ENCODE results near the gene PIP5K1A. TPM values are rescaled to one million over a fixed set of nuclear protein-coding genes. Genes with fewer than 3 reads are reported as not detected.

The PIP5K1A gene
- total and polyA plus RNA-seq, 2 of the 8 experiments (the other 6 are each of a cell fraction or from before 2014, with no cell fraction given) = 87.5 to 105 TPM

- Histone ChIP-seq H3K23me2 (ENCODE audit: low read depth, low read length) (no peaks in the 10 kb centered on the region), H3K79me1 (ENCODE audit: low read depth, low read length) (no peaks in the 10 kb centered on the region), H3K18ac (ENCODE audit: extremely low read depth, low read length) (no peak overlapping the region), H3K27me3 (replicated peaks in 1 of 4; ENCODE audit: control insufficient read depth in 3 of 4, extremely low read depth in 1 of 4, insufficient read depth in 3 of 4, low read length in 3 of 4) (no peaks in the 10 kb centered on the region), H2BK5ac (ENCODE audit: low read depth, low read length) (no peak overlapping the region), H3K4me1 (replicated peaks in 1 of 4; ENCODE audit: control insufficient read depth in 3 of 4, insufficient read depth in 4 of 4, low read length in 3 of 4) (no peaks in the 10 kb centered on the region; a peak in 1 of 7 replicates), H3K79me2 (ENCODE audit: control insufficient read depth in 1 of 2, insufficient read depth in 2 of 2, low read length in 2 of 2) (peaks cover 0 to 4% of the 10 kb centered on the region in 2 experiments; a peak in 1 of 4 replicates), H2AK5ac (ENCODE audit: low read depth, low read length) (no peak overlapping the region), H4K20me1 (replicated peaks in 1 of 2; ENCODE audit: control insufficient read depth in 1 of 2, insufficient read depth in 2 of 2, low read length in 2 of 2) (peaks cover 2 to 3% of the 10 kb centered on the region in 2 experiments), H2BK15ac (ENCODE audit: low read length) (no peak overlapping the region), H3K4ac (replicated peaks; ENCODE audit: insufficient read length, low read depth, low read length) (no peak overlapping the region), H3K14ac (ENCODE audit: insufficient read length) (no peak overlapping the region), H4K91ac (replicated peaks; ENCODE audit: insufficient read length, low read length) (no peak overlapping the region), H4K8ac (ENCODE audit: extremely low read depth, insufficient read depth, low read length) (no peak overlapping the region), H3K9ac (replicated peaks in 1 of 4; ENCODE audit: extremely low read depth in 1 of 4, low read depth in 3 of 4, low read length in 3 of 4) (no peak overlapping the region), H2BK12ac (ENCODE audit: low read depth, low read length) (no peak overlapping the region), H2AFZ (ENCODE audit: low read length) (no peak overlapping the region), H2BK120ac (replicated peaks; ENCODE audit: low read depth, low read length) (no peak overlapping the region), H3K27ac (ENCODE audit: low read depth, low read length) (no peak overlapping the region; the same call in 1 of the 2 replicates), H3K56ac (replicated peaks; ENCODE audit: insufficient read length, low read depth, low read length) (no peak overlapping the region), H3K9me3 (ENCODE audit: insufficient read depth in 2 of 2, low read depth in 1 of 2, low read length in 1 of 2) (no peaks in the 10 kb centered on the region), H3K4me2 (ENCODE audit: insufficient read depth in 1 of 2, low read depth in 2 of 2, low read length in 2 of 2) (no peak overlapping the region), H3K36me3 (ENCODE audit: control insufficient read depth in 2 of 4, insufficient read depth in 4 of 4, low read length in 3 of 4) (peaks cover 15 to 59% (median 38%) of the 10 kb centered on the region in 4 experiments; a peak in 7 of 8 replicates), H3K23ac (ENCODE audit: insufficient read length) (no peak overlapping the region), H3K4me3 (ENCODE audit: extremely low read depth in 1 of 4, insufficient read depth in 2 of 4, low read depth in 3 of 4, low read length in 4 of 4) (no peak overlapping the region), H4K5ac (ENCODE audit: insufficient read length, low read depth, low read length) (no peak overlapping the region), H2BK20ac (ENCODE audit: low read length) (no peak overlapping the region)
- WGBS, 2 experiments (ENCODE audit: extremely low coverage in 1 of 2, insufficient coverage in 1 of 2, insufficient read length in 1 of 2, insufficient replicate concordance in 2 of 2, low coverage in 1 of 2, low lambda C conversion rate in 2 of 2, missing lambda C conversion rate in 1 of 2) = 79% methylated on average over 3 of the region's 3 CpGs; no CpG with 5 or more reads in 1 of the 2 experiments
- ChIA-PET POLR2A (ENCODE audit: partially characterized antibody) (interaction anchor here (0.6 to 8.0 kb wide), 4 partner anchors 11 to 68 kb away, joined by 3 to 46 read pairs (median 4); partner anchors contain the start of genes PSMD4 and ZNF687), CTCF (ENCODE audit: partially characterized antibody) (interaction anchor here (7.7 kb wide), 1 partner anchor 14 kb away, joined by 44 read pairs; no protein-coding TSS in a partner anchor)
- no peak for TF ChIP-seq HDAC6 (IDR thresholded peaks at IDR 0.05; ENCODE audit: low read depth, low read length)
- no peak for TF ChIP-seq HDAC2 (IDR thresholded peaks at IDR 0.05; ENCODE audit: borderline replicate concordance in 1 of 2, low read depth in 2 of 2, low read length in 2 of 2)
- no peak for TF ChIP-seq JUND (IDR thresholded peaks at IDR 0.05; ENCODE audit: low read length)
- TF ChIP-seq BCL11A (IDR thresholded peaks at IDR 0.05; ENCODE audit: low read depth in 2 of 2, low read length in 2 of 2) = no peak
- no peak for TF ChIP-seq BRCA1 (IDR thresholded peaks at IDR 0.05; ENCODE audit: low read depth, low read length)
- no peak for TF ChIP-seq CREB1 (IDR thresholded peaks at IDR 0.05)
- FAIRE-seq = no peak
- DNase-seq (ENCODE audit: low read depth in 1 of 2, low spot score in 2 of 2) = no peak
These were observed 68.0 kb downstream of the PIP5K1A start for GRCh38 chr1:151266315-151266714.

Measured in H1 (cell line).